Measurements from ENCODE around the gene ZNF865.

ZNF865 gene

DNA sequence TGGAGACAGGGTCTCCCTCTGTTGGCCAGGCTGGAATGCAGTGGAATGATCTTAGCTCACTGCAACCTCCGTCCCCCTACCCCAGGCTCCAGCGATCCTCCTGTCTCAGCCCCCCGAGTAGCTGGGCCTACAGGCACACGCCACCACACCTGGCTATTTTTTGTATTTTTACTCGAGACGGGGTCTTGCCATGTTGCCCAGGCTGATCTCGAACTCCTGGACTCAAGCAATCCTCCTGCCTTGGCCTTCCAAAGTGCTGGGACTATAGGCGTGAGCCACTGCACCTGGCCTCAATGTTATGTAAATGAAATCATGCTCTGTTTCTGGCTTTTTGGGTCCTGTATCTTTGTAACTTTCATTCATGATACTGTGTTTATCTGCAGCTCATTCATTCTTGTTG lies 16.7 kb upstream of the ZNF865 start:
- no peak for DNase-seq (ENCODE audit: low read depth, low spot score)
- TF ChIP-seq, protein P1, sequence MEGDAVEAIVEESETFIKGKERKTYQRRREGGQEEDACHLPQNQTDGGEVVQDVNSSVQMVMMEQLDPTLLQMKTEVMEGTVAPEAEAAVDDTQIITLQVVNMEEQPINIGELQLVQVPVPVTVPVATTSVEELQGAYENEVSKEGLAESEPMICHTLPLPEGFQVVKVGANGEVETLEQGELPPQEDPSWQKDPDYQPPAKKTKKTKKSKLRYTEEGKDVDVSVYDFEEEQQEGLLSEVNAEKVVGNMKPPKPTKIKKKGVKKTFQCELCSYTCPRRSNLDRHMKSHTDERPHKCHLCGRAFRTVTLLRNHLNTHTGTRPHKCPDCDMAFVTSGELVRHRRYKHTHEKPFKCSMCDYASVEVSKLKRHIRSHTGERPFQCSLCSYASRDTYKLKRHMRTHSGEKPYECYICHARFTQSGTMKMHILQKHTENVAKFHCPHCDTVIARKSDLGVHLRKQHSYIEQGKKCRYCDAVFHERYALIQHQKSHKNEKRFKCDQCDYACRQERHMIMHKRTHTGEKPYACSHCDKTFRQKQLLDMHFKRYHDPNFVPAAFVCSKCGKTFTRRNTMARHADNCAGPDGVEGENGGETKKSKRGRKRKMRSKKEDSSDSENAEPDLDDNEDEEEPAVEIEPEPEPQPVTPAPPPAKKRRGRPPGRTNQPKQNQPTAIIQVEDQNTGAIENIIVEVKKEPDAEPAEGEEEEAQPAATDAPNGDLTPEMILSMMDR (IDR thresholded peaks at IDR 0.05; ENCODE audit: low read depth, low read length) = no peak
- in situ Hi-C loops (cut with HindIII; ENCODE audit: low sequenced_read_pairs) = no loop called here
- no peak overlapping the region for H3K4me3 ChIP-seq (ENCODE audit: low read depth, low read length)

DNA sequence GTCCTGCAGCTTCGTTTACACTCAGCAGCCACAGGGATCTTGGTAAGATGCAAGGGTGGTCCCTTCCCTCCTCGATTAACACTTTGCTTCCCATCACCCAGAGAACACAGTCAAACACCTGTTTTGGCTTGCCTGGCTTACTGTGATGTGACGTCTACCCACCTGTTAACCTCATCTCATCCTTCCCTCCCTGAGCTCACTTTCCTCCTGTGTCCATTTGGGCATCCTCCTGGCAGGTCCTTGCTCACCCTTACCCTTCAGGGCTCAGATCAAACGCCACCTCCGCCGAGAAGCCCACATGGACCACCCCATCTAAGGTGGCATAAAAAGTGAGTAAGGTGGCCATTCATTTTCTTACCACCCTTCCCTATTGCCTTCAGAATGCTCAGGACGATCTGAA lies 15.3 kb upstream of the ZNF865 start:
- in situ Hi-C loops (cut with HindIII; ENCODE audit: low sequenced_read_pairs) = no loop called here
- TF ChIP-seq, protein P1 (IDR thresholded peaks at IDR 0.05; ENCODE audit: low read depth, low read length) = no peak
- no peak overlapping the region for H3K4me3 ChIP-seq (ENCODE audit: low read depth, low read length)
- DNase-seq (ENCODE audit: low read depth, low spot score) = no peak

DNA sequence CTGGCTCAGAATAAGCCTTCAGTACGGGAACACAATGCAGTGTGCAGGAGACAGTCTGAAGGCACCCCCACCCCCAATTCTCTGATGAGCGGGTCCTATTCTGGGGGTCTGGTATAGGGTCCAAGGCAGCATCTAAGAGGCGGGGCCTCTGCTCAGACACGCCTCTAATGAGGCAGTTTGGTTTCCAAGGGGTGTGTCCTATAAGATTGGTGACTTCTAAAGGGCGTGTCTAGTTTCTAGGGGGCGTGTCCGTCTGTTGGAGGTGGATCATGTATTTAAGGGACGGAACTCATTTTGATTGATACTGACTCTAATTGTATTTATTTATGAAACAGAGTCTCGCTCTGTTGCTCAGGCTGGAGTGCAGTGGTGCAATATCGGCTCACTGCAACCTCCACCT lies 14.8 kb upstream of the ZNF865 start:
- DNase-seq (ENCODE audit: low read depth, low spot score) = no peak
- no peak overlapping the region for H3K4me3 ChIP-seq (ENCODE audit: low read depth, low read length)
- in situ Hi-C loops (cut with HindIII; ENCODE audit: low sequenced_read_pairs) = no loop called here
- TF ChIP-seq, protein P1 (IDR thresholded peaks at IDR 0.05; ENCODE audit: low read depth, low read length) = no peak

DNA sequence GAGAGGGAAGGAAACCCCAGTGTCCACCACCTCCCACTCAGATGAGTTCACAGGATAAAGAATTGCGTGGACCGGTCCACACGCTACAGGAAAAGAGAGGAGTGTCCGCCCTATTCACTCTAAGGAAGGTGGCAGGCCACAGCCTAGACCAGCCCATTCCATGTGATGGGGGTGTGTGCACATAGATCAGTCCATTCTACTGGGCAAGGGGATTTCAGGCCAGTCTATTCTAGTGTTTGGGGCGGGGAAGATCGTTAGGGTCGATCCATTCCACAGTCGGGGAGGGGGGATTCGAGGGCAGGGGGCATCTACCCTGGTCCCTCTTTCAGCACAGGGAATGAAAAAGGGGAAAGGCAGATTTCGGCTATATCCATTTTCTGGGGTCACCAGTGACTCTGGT lies 13.9 kb upstream of the ZNF865 start:
- H3K4me3 ChIP-seq (ENCODE audit: low read depth, low read length) = no peak overlapping the region
- TF ChIP-seq, protein P1 (IDR thresholded peaks at IDR 0.05; ENCODE audit: low read depth, low read length) = no peak
- in situ Hi-C loops (cut with HindIII; ENCODE audit: low sequenced_read_pairs) = no loop called here
- no peak for DNase-seq (ENCODE audit: low read depth, low spot score)

DNA sequence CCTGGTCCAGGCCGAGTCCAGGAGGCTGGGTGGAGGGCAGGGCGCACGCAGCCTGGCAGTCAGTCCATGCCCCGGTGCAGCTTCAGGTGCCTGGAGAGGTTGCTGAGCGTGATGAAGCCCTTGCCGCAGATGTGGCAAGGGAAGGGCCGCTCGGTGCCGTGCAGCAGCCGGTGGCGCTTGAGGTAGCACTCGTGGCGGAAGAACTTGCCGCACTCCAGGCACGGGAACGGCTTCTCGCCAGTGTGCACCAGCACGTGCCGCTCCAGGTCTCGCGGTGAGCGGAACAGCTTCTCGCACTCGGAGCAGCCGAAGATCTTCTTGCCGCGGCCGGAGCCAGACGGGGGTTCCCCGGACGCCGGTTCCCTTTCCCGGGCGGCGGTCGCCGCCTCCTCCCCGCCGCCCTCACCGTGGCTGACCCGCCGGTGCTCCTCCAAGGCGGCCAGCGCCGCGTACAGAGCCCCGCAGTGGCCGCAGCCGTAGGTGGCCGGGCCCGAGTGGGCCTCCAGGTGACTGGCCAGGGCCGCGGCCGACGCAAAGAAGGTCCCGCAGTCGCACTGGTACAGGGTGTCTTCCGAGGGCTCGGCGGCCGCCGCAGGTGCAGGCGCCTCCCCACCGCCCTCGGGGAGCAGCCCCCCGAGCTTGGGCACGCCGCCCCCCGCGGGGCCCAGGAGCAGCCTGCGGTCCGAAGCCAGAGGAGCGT lies 12.9 kb upstream of the ZNF865 start:
- H3K4me3 ChIP-seq (ENCODE audit: low read depth, low read length) = no peak overlapping the region
- in situ Hi-C loops (cut with HindIII; ENCODE audit: low sequenced_read_pairs) = no loop called here
- no peak for DNase-seq (ENCODE audit: low read depth, low spot score)
- TF ChIP-seq, protein P1 (IDR thresholded peaks at IDR 0.05; ENCODE audit: low read depth, low read length) = no peak

DNA sequence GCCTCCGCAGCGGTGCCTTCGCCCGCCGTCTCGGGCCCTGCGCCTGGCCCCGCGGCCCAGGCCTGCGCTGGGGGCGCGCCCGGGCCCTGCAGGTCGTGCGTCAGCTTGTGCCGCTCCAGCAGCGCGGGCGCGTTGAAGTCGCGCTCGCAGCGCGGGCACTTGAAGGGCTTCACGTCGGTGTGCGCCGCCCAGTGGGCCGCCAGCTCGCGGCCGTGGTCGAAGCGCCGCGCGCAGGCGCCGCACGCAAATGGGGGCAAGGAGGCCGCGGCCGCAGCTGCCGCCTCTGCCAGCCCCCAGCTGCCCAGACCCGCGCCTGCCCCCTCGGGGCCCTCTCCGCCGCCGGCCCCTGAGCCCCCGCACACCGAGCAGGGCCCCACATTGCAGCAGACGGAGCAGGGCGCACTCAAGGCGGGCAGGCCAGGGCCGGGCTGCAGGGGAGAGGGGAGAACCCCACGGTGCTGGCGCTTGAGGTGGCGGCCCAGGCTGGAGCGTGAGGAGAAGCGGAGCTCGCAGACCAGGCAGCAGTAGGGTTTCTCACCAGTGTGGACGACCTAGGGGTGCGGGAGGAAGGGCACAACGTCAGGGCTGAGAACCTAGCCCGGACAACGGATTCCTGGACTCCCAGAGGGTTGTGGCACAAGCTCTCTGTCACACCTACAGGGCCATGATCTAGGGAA lies 12.2 kb upstream of the ZNF865 start:
- DNase-seq (ENCODE audit: low read depth, low spot score) = no peak
- no peak overlapping the region for H3K4me3 ChIP-seq (ENCODE audit: low read depth, low read length)
- TF ChIP-seq, protein P1 (IDR thresholded peaks at IDR 0.05; ENCODE audit: low read depth, low read length) = no peak
- in situ Hi-C loops (cut with HindIII; ENCODE audit: low sequenced_read_pairs) = no loop called here
